Medulla oblongata (tissue), 1 donor: ENCODE results near the gene SIK1.
"Not testable (repeated sequence)": the region's sequence is repeated elsewhere in the genome, so short reads cannot be mapped to it uniquely, and the experiment has no call there.

Experiments
- DNase-seq: peaks from one replicate; pipeline ENCODE4 v3.0.0-alpha.2; 2015; ENCODE audit errors: extremely low spot score

SIK1 gene

DNA sequence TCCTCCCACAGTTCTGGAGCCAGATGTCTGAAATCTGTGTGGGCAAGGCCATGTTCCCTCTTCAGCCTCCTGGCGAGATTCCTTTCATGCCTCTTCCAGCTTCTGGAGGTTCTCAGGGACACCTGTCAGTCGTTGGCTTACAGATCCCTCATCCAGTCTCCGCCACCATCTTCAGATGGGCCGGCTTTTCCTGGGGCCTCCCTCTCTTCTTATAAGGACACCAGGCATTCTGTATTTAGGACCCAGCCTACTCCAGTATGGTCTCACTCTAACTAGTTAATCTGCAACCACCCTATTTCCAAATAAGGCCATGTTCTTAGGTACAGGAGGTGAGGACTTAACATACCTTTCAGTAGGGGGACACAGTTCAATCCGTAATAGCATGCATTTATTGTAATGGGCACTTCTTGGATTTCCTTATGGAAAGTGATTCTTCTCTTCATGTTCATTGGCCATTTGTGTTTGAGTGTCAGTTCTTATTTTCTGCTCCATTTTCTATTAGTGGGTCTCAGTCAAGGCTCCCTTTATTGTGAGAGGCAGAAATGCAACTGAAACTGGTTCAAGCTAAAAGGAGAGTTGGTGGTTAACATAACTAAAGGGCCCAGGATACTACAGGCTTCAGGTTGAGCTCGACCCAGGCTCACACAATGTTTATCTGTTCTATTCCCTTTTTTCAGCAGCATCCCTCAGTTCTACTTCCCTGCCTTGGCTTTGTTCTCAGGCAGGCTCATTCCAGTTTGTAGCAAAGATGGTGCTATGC lies 12.6 kb upstream of the SIK1 start:
- not testable (repeated sequence) for DNase-seq

DNA sequence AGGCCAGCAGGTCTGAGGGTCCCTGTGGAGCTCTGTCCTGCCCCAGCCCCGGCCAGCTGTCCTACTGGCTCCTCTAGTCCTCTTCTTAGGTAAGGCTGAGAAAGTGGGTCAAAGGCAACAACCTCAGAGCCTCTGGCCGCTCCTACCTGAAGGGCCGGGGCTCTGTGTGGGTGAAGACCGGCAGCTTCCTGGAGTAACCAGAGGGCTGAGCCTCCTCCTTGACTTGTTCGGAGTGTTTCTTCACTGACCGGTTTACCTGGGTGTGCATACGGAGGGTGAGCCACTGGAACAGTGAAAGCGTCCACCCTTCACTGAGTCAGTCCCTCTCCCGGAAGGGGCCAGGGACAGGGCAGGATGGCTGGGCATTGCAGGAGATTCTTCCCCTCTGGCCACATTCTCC lies 9.3 kb upstream of the SIK1 start:
- DNase-seq, result not testable (repeated sequence)

DNA sequence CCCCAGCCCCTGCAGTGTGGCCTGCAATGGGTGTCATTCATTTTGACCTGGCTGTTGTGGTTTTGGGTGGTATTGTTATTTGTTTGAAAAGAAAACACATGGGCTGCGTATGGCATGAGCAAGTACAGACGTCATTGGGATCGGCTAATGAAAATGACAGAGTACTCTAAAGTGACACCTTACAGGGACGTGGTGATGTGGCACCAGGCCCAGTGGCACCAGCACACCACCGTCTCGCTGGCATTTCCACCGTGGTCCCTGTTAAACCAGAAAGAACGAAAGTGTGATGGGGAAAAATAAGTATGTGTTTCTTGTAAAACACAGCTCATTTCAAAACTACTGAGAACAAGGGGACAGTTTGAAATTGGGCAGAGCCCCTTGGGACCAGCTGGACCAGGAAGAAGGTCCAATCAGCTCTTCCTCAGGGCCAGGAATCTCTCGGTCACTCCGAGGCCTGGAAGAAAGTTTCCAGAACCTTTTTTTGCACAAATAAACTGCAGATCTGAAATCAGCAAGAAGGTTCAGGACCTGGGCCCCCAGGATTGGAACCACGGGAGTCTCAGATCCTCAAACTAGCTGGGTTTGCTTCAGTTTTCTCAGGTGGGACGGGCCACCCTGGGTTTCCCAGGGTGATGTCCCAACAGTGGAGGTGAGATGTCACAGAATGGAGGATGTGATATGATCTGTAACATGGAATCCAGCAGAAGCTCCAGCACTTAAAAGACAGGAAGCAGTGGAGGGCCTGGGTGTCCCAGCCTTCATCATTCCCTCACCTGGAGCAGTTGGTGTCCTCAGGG lies 6.6 kb upstream of the SIK1 start:
- DNase-seq, result not testable (repeated sequence)

DNA sequence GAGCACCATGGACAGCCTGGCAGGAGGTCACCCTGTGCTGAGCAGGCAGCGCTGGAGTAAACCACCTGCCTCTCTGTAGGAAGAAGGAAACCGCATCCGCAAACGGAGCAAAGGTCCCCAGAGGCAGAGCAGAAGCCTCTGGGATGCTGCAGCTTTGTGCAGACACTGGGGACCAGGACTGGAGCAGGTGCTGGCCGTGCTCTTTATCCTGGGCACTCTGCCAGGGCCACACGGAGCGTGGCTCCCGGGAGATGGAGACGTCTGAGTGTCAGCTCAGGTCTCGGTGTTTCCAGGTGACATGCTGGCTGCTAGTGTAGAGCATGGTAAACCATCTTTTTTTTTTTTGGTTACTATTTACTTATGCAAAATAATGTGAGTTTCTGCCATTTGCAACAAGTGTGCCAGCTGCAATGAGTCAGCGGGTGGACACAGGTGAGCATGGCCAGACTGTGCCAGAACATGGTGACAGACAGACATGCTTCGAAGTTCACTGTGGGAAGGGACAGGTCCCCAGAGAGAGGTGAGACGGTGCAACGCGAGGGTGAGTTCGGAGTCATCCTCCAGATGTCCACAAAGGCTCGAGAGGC lies 4.0 kb upstream of the SIK1 start:
- DNase-seq, result not testable (repeated sequence)

DNA sequence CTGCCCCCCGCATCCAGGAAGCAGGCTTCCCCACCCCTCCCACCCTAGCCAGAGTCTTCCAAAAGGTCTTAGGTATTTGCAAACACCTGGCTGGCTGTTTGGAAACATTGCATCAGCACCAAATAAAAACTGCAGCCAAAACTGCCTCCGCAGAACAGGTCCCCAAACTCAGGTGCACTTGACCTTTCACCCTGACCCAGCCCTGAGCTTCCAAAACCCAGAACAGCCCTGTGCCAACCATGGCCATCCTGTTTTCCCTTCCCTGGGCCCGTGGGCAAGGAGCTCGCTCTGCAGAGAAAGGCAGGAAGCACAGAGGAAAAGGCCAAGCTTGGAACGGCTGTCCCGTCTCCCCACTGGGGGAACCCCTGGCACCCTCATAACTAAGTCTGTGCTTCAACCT lies 2.0 kb upstream of the SIK1 start:
- not testable (repeated sequence) for DNase-seq

DNA sequence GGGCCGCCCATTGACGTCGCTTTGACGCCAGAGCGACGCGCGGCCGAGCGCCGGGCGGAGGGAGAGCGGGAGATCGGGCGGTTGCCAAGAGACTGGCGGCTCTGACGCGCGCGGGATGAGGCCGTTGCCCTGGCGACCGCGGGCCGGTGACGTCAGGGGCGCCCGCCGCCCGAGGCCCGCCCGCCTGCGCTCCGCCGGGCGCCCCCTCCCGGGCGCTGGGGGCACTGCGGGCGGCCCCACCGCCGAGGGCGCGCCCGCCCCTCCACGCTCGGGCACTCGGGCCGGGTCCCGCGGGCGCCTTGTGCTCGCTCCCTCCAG lies 270 bp upstream of the SIK1 start:
- not testable (repeated sequence) for DNase-seq

DNA sequence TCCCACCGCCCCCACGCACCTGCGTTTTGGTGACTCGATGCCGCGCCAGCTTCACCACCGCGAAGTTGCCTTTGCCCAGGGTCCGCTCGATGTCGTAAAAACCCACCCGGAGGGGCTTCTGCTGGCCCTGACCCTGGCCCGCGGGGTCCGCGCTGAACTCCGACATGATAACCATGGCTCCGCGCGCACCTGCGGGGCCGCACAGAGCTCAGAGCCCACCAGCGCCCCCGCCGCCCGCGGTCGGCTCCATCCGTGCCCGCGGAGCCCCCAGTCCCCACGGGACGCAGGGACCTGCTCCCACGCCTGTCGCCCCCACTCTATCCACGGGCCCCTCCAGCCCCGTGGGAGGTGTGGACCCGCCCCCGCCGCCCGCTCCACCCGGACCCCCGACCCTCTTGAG lies 927 bp downstream of the SIK1 start:
- not testable (repeated sequence) for DNase-seq

DNA sequence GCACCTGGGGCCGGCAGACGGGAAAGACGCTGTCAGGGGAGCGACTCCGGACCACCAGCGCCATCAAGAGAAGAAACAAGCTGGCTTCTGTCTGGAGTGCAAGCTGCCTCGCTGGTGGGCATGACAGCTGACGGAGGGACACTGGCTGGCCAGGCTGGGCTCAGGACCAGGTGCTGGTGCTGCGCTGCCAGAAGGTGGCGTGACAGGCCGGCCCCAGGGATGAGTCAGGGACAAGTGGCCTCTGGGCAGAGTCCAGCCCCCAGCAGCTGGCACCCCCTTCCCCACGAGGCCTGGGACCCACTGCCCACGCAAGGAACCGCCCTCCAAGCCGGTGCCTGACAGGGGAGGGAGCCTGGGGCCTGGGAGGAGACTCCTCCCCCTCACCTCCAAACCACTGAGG lies 7.5 kb downstream of the SIK1 start:
- DNase-seq, result not testable (repeated sequence)

DNA sequence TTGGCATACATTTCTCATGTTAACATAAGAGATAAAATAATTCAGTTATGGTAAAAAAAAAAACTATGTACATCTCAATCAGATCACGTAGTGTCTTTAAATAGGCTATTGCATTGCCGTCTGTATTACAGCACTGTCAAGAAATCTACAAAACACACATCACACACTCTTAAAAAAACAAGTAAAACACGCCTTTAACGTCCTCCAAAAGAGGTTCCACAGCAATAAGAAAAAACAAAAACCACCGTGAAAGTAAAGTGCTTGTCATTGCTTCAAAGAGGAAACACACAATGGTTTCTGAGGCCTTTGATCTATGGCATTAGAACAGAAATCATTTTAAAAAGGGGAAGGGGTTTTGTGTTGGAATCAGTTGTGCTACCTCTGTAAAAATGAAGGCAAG lies 12.4 kb downstream of the SIK1 start:
- not testable (repeated sequence) for DNase-seq

DNA sequence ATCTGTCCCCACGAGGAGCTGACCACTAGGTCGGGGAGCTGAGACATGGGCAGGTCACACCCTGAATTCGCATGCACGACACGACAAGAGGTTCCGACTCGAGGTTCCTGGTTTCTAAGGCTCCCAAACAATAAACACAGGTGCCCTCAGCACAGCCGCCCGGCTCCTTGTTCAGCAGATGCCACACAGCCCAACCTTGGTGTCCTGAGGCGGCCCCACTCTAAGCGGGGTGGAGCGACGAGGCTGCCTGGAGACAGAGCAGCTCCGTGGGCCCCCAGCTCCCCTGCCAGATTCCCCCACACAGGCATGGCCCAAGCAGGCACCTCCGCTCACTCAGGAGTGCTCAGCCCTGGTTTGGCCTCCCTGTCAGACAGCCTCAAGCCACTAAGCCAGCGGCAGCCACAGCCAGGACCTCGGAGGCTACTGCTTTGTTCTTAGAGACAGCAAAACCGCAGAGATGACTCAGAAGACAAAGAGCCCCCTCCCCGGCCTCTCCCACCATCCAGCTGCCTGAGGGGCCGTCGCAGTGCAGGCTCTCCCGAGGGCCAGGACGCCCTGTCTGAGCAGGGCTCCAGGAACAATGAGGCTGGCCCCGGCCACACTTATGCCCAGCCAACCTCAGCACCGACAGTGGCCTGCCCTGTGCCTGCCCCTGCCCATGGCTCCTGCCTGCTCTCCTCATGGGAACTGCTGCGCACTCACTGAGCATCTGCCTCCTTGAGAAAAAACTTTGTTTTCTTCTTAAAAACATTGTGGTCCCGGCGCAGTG lies 14.7 kb downstream of the SIK1 start:
- DNase-seq, result not testable (repeated sequence)

DNA sequence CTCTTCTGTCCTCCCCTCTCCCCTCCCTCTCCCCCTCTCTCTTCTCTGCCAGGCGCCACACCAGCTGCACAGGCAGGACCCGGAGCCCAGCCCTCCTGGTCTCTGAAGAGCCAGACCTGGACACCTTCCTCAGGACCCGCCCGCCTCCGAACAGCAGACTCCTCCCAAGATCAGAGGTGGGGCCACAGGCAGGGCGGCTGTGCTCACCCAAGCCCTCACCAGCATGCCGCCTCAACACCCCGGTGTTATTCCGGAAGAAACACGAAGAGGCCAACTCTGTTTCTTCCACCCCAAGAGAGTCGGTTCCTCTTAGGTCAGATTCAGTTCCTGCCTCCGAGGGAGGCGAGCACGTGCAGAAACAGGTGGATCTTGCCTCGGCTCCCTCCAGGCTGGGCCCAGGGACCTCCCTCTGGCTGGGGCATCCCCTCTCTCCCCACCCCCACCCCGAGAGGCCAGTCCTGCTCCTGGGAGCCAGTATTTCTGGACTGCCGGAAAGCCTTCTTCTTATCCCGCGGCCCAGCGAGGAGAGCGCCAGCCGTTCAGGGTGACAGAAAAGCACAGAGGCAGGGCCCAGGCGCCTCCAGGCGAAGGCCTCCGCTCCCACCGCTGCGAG lies 16.4 kb downstream of the SIK1 start:
- DNase-seq, result not testable (repeated sequence)

DNA sequence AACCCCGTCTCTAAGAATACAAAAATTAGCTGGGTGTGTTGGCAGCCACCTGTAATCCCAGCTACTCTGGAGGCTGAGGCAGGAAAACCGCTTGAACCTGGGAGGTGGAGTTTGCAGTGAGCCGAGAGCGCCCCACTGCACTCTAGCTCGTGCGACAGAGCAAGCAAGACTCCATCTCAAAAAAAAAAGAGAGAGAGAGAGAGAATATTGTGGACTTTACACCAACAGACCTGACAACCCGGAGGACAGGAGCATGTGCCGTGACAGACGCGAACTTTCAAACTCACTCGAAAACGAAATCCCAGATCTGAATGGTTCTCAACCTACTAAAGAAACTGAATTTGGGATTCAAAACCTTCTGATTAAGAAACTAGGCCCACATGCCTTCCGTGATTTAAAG lies 19.8 kb downstream of the SIK1 start:
- DNase-seq, result not testable (repeated sequence)

DNA sequence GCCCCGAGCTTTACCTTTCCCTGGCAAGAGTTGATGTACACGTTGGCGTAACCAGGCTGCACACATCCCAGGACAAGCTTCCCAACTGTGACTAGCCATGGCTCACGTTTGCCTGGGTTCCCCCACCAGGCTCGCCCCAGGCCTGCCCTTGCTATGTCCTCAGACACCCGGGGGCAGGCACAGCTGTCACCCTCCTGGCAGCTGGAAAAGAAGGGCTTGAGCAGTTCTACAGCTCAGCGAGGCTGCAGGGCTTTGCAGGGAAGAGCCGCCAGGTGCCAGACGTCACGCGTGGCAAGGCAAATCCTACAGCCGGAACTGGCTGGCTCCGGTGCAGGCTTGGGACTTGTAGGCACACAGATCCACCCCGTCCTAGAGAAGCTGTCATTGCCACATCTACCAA lies 22.5 kb downstream of the SIK1 start:
- DNase-seq, result not testable (repeated sequence)

DNA sequence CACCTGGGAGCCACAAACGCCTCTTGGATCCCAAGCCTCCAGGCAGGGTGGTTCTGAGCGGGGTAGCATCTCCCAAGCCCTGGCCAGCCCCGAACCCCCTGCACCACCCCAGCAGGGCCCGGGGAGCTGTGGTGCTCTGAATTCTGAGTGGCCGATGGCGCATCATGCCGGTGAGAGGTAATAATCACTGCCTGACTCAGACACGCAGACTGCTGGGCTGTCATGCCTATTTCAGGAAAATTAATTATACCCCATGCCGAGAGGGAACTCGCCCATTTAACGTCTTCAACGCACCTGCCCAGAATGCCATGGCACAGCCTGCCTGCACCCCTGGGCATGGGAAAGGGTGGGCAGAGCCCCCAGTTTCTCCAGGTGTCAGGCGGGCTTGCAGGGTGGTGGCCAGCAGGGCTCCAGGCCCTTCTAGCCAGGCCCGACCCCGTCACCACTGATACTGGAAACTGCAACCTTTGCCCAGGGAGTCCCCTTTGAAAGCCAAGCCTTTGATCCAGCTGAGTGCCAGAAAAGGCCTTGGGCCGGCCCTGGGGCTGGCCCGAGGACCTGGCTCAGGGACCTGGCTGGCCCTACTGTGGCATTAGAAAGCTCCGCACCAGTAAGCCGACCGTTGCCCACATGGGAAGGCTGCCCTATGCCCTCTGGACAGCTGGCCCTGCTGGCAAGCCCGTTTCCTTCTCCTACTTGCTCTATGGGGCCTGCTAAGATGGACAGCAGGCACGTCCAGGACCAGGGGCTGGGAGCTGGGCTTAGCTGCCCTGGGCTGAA lies 23.1 kb downstream of the SIK1 start:
- DNase-seq, result not testable (repeated sequence)

DNA sequence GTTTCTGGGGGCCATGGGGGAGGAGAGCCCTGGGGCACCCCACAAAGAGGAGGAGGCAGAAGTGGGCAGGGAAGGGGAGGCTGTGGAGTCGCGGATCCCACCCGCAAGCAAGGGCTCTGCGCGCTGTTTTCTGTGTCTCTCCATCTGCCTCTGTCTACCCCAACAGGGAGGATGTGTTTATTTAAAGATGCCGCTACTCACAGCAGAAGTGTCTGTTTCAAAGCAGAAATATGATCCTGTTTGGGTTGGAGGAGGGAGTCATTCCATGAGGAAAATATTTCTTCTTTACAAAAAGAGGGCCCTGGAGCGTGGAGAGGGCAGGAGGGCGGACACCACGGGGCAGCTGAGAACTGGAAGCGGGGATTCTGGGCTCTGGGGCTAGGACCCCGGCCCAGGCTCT lies 25.8 kb downstream of the SIK1 start:
- not testable (repeated sequence) for DNase-seq

DNA sequence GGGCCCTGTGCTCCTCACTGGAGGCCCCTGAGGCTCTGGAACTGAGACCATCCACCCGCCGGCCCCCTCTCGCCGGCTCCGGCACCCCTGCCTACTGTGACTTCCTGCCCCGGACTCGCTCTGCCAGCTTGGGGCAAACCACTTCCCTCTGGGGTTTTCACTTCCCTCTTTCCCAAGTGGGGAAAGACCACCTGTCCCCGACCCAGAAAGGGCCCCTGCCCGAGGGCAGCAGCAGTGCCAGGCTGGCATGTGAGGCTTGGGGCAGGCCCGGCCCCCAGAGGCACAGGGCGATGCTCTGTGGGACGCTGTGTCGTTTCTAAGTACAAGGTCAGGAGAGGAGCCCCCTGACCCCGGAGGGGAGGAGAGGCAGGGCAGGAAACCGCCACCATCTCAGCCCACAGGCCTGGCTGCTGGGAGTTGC lies 27.3 kb downstream of the SIK1 start:
- DNase-seq, result not testable (repeated sequence)

DNA sequence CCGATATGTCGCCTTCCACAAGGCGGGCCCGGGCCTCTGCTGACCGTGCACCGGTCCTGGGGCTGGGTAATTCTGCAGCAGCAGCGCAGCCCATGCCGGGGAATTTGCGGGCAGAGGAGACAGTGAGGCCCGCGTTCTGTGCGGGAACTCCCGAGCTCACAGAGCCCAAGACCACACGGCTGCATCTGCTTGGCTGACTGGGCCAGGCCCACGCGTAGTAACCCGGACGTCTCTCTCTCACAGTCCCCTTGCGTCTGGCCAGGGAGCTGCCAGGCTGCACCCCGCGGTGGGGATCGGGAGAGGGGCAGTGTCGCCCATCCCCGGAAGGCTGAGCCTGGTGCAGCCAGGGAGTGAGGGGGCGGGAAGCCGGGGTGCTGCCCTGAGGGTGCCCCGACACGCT lies 27.8 kb downstream of the SIK1 start:
- DNase-seq, result not testable (repeated sequence)

DNA sequence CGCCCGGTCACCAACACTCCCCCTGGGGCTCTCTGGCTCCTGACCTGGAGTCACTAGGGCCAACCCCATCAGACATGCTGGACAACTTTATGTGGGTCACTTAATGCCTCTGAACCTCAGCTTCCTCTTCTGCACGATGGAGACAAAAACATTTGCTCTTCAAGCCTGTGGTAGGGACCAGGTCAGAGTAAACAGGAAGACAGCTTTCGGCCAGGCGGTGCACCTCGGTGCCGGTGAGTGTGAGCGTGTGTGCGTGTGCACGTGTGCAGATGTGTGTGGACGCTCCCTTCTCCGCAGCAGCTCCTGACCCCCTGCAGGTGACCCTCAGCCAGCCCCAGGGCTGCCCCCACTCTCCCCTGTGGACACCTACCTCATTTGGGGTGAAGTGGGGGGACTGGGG lies 28.4 kb downstream of the SIK1 start:
- DNase-seq, result not testable (repeated sequence)

DNA sequence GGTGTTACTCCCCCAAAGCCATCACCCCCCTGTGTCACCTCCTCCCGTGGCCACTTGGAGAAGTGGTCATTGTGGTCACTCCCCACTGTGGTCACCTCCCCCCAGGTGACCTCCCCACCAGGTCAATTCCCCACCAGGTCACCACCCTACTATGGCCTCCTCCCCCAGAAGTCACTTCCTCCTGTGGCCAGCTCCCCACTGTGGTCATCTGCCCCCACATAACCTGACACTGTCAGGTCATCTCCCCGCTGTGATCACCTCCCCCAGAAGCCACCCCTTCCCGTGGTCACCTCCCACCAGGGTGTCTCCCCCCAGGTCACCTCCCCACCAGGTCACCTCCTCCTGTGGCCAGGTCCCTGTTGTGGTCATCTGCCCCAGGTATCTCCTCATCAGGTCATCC lies 28.9 kb downstream of the SIK1 start:
- not testable (repeated sequence) for DNase-seq

DNA sequence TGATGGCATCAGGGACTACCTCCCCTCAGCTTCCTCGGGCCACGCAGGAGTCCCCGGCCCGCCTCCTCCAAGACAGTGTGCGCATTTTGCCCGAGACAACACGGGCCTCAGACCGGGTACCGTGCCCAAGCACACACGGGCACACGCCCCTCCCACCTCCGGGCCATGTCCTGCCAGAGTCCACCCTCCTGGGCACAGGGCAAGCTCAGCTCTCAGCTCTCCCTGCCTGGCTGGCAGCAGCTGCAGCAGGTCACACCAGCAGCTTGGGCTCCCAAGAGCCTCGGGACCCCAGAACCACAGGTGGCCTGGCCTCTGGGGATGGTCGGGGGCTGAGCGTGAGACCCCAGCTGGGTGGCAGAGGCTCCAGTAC lies 29.5 kb downstream of the SIK1 start:
- DNase-seq, result not testable (repeated sequence)
